ENCODE data around the gene EI24. TPM values are rescaled to one million over a fixed set of nuclear protein-coding genes. Genes with fewer than 3 reads are reported as not detected.

Gene EI24
- total and polyA plus RNA-seq, 9 of the 15 experiments (the other 6 are each of a cell fraction or from before 2014, with no cell fraction given): 50.4 to 260 (median 168) TPM

GRCh38 chr11:125550780-125551179, 18.5 kb upstream of the EI24 start:
- Histone ChIP-seq H3K4me3 (no peak overlapping the region), H4K20me1 (replicated peaks; ENCODE audit: control insufficient read depth, insufficient read depth, low read length) (no peaks in the 10 kb centered on the region), H3K27ac (ENCODE audit: extremely low read depth, low read depth, low read length) (peak overlapping the region; percentile 69; the same call in 1 of the 3 replicates), H3K27me3 (ENCODE audit: control insufficient read depth in 2 of 2, insufficient read depth in 2 of 2, low read length in 2 of 2) (no peaks in the 10 kb centered on the region), H3K9me3 (replicated peaks; ENCODE audit: control insufficient read depth, insufficient read depth, low read depth, low read length) (no peaks in the 10 kb centered on the region; the same call in 1 of the 2 replicates), H3K4me1 (replicated peaks in 1 of 2; ENCODE audit: control insufficient read depth in 2 of 2, insufficient read depth in 2 of 2, low read length in 2 of 2) (peaks cover 12 to 54% of the 10 kb centered on the region in 2 experiments), H3K79me2 (ENCODE audit: control insufficient read depth, insufficient read depth, low read length) (no peaks in the 10 kb centered on the region), H3K36me3 (ENCODE audit: control insufficient read depth, insufficient read depth, low read length) (no peaks in the 10 kb centered on the region), H2AFZ (ENCODE audit: low read depth, low read length) (no peak overlapping the region; the same call in 1 of the 2 replicates), H3K9me1 (ENCODE audit: control insufficient read depth, insufficient read depth, low read length) (no peaks in the 10 kb centered on the region), H3K4me2 (ENCODE audit: insufficient read depth, low read length) (no peak overlapping the region; the same call in 1 of the 2 replicates), H3K9ac (ENCODE audit: insufficient read depth in 1 of 2, low read depth in 2 of 2, low read length in 2 of 2) (no peak overlapping the region)
- BruUV-seq (replicated peaks): no TSS peak
- intact Hi-C loops (cut with micrococcal nuclease) (loop anchor here (5.0 to 10.0 kb wide), 4 partner anchors 38 to 174 kb away; partner anchors contain the start of gene CHEK1), in situ Hi-C loops (cut with MboI) (loop anchor here (10.0 kb wide), 1 partner anchor 324 kb away; no protein-coding TSS in a partner anchor)
- no peak for TF ChIP-seq HIVEP1 (CRISPR knock-in tag; IDR thresholded peaks at IDR 0.05)
- peak; percentile 34 for TF ChIP-seq DACH1 (IDR thresholded peaks at IDR 0.05; ENCODE audit: partially characterized antibody)
- peak; percentile 62 for TF ChIP-seq ZNF592 (IDR thresholded peaks at IDR 0.05)
- 0 out of 2 replicates have a peak, but pooled peaks have one; percentile 7 for TF ChIP-seq EGR1 (conservative IDR thresholded peaks at IDR 0.05)
- no peak for TF ChIP-seq CEBPG (CRISPR knock-in tag; IDR thresholded peaks at IDR 0.05)
- TF ChIP-seq CEBPG (tag; conservative IDR thresholded peaks at IDR 0.05 in 1 of 2, IDR thresholded peaks at IDR 0.05 in 1 of 2): no peak
- 0 out of 2 replicates have a peak, but pooled peaks have one; percentile 43 for TF ChIP-seq LCOR (CRISPR knock-in tag; IDR thresholded peaks at IDR 0.05)
- no peak for TF ChIP-seq ZNF121 (CRISPR knock-in tag; conservative IDR thresholded peaks at IDR 0.05)
- TF ChIP-seq RBBP5 (IDR thresholded peaks at IDR 0.05; ENCODE audit: borderline replicate concordance, insufficient read depth, low read length, poor library complexity, severe bottlenecking): no peak
- TF ChIP-seq NCOA1 (IDR thresholded peaks at IDR 0.05; ENCODE audit: low read depth): no peak
- TF ChIP-seq KDM1A (IDR thresholded peaks at IDR 0.05): peak in 1 of 2 experiments; percentile 33; a peak in 1 of 4 replicates
- TF ChIP-seq BMI1 (IDR thresholded peaks at IDR 0.05; ENCODE audit: low read length): no peak
- no peak for TF ChIP-seq ZNF217 (CRISPR knock-in tag; IDR thresholded peaks at IDR 0.05)
- 0 out of 2 replicates have a peak, but pooled peaks have one; percentile 24 for TF ChIP-seq CBFA2T3 (IDR thresholded peaks at IDR 0.05)
- ATAC-seq (no peak), DNase-seq (ENCODE audit: extremely low read depth in 1 of 4, low spot score in 3 of 4) (peak in 1 of 4 experiments; percentile 51), FAIRE-seq (no peak)
- WGBS (ENCODE audit: insufficient coverage, low coverage, missing lambda C conversion rate): 13% methylated on average over 1 of the region's 1 CpG
- CTCF ChIA-PET (ENCODE audit: low intra/inter-chr PET ratio): no interaction called here
- POLR2A ChIA-PET: no interaction called here
